Transverse colon (tissue), 3 donors: Measurements from ENCODE around the gene FBXL4.

Experiments
- EP300 ChIP-seq: sonication (generic); formaldehyde crosslinking; IDR thresholded peaks from one replicate; pipeline ENCODE4 v1.6.1; 2017; ENCODE audit warnings: antibody characterized with exemption, low read depth
- POLR2A ChIP-seq: fragments of 450-650 bp; IDR thresholded peaks from one replicate; pipeline ENCODE4 v1.6.1; 2016; ENCODE audit warnings: antibody characterized with exemption, mild to moderate bottlenecking, moderate library complexity
- TF ChIP-seq, protein P1 (sequence below), 5 experiments: fragments of 200-600 bp in 3 of 5; fragments of 450-650 bp in 2 of 5; sonication (generic) in 3 of 5; IDR thresholded peaks; 1 replicate in 2 of 5; 2 replicates in 3 of 5; pipeline ENCODE4 v1.5.1; 2016 to 2017; ENCODE audit warnings: antibody characterized with exemption in 5 of 5, inconsistent platforms in 3 of 5, mild to moderate bottlenecking in 2 of 5, moderate library complexity in 1 of 5

DNA sequence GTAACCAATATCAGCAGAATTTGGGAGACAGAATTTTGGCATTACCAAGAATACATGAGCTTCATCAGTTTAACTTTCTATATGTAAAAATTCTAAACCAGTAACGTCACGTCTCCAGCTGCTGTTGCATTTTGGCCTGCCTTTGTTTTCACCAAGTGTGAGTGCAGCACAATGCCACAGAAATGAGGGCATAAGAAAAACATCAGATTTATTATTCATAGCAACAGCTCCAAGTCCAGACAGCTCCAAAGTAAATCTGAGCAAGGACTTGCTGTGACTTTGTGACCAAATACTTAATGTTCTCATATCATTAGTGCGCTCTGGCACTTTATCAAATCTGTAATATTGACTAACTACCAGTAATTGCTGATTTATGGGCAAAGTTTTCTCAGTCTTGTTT is 11.0 kb upstream of the FBXL4 start:
- TF ChIP-seq, protein P1, sequence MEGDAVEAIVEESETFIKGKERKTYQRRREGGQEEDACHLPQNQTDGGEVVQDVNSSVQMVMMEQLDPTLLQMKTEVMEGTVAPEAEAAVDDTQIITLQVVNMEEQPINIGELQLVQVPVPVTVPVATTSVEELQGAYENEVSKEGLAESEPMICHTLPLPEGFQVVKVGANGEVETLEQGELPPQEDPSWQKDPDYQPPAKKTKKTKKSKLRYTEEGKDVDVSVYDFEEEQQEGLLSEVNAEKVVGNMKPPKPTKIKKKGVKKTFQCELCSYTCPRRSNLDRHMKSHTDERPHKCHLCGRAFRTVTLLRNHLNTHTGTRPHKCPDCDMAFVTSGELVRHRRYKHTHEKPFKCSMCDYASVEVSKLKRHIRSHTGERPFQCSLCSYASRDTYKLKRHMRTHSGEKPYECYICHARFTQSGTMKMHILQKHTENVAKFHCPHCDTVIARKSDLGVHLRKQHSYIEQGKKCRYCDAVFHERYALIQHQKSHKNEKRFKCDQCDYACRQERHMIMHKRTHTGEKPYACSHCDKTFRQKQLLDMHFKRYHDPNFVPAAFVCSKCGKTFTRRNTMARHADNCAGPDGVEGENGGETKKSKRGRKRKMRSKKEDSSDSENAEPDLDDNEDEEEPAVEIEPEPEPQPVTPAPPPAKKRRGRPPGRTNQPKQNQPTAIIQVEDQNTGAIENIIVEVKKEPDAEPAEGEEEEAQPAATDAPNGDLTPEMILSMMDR (IDR thresholded peaks at IDR 0.05): no peak
- TF ChIP-seq EP300: no peak
- TF ChIP-seq POLR2A: no peak
